Upper lobe of left lung (tissue), 6 donors: ENCODE data around the gene OR2T11. TPM values are rescaled to one million over a fixed set of nuclear protein-coding genes. Genes with fewer than 3 reads are reported as not detected.
"Not testable (repeated sequence)": the region's sequence is repeated elsewhere in the genome, so short reads cannot be mapped to it uniquely, and the experiment has no call there.

Experiments used
- ATAC-seq, 2 donors: fragments of 200-7000 bp; cut with Tn5 transposase; one replicate each; pipeline ENCODE4 v1.9.1; 2022; ENCODE audit warnings: mild to moderate bottlenecking in 2 of 2, moderate library complexity in 2 of 2; ENCODE audit not compliant: low FRiP score in 2 of 2
- DNase-seq, 2 donors: peaks; one replicate each; pipeline ENCODE4 v3.0.0-alpha.2; 2019 to 2020
- H3K27ac ChIP-seq, 4 donors: fragments of 200-600 bp; sonication (generic); one replicate each; pipeline ENCODE4 v1.5.1; 2016 to 2019
- H3K27me3 ChIP-seq, 4 donors: fragments of 200-600 bp; sonication (generic); one replicate each; pipeline ENCODE4 v1.5.1; 2017 to 2019
- H3K36me3 ChIP-seq, 4 donors: fragments of 200-600 bp; sonication (generic); one replicate each; pipeline ENCODE4 v1.5.1; 2016 to 2019
- H3K4me1 ChIP-seq, 4 donors: fragments of 200-600 bp; sonication (generic); one replicate each; pipeline ENCODE4 v1.5.1; 2018 to 2019
- H3K4me3 ChIP-seq, 4 donors: fragments of 200-600 bp; sonication (generic); one replicate each; pipeline ENCODE4 v1.5.1; 2017 to 2019; ENCODE audit warnings: mild to moderate bottlenecking in 2 of 4, moderate library complexity in 1 of 4
- H3K9me3 ChIP-seq, 4 donors: fragments of 200-600 bp; sonication (generic); one replicate each; pipeline ENCODE4 v1.5.1; 2018 to 2019
- CTCF ChIP-seq, 6 experiments: fragments of 450-650 bp in 4 of 6; fragments of 200-600 bp in 2 of 6; sonication (generic) in 2 of 6; IDR thresholded peaks; one replicate each; pipeline ENCODE4 v1.5.1; 2016 to 2019; ENCODE audit warnings: antibody characterized with exemption in 6 of 6
- EP300 ChIP-seq, 4 donors: sonication (generic); formaldehyde crosslinking; IDR thresholded peaks; one replicate each; pipeline ENCODE4 v1.5.1; 2017; ENCODE audit warnings: antibody characterized with exemption in 4 of 4, control low read depth in 2 of 4
- POLR2A ChIP-seq, 4 donors: fragments of 450-650 bp; IDR thresholded peaks; one replicate each; pipeline ENCODE4 v1.5.1; 2016 to 2017; ENCODE audit warnings: antibody characterized with exemption in 4 of 4, mild to moderate bottlenecking in 2 of 4
- POLR2AphosphoS5 ChIP-seq, 2 donors: sonication (generic); formaldehyde crosslinking; IDR thresholded peaks; one replicate each; pipeline ENCODE4 v1.5.1; 2017; ENCODE audit warnings: antibody characterized with exemption in 2 of 2
- WGBS, 2 donors: methylation state at CpG; one replicate each; pipeline ENCODE4 v1.1.5; 2017 to 2018; 5-methylcytosine and 5-hydroxymethylcytosine counted together
- small RNA-seq, 4 donors: library from RNA; depleted of rRNA; stranded (forward); fragments of <200 nt; gene quantifications; one replicate each; pipeline ENCODE3, GENCODE V24; 2016
- total RNA-seq, 6 donors: library from RNA; depleted of rRNA in 4 of 6; stranded (reverse); fragments of >200 nt in 4 of 6; gene quantifications; one replicate each; pipeline versions ENCODE4 v1.1.0 to v1.2.1, GENCODE V29; 2016 to 2021
- donor health status: DM: no; HTN: no; CAD: no; lungs with moderate emphysema.
- donor health status: DM: no; HTN: yes; CAD: no; lungs with severe emphysema.

Gene OR2T11
- total RNA-seq, 6 donors from 2014 or later: 1.8 TPM; not detected in 5

GRCh38 chr1:248589334-248589733 lies 45.6 kb downstream of the OR2T11 start:
- DNase-seq (no peak), ATAC-seq (no peak)
- TF ChIP-seq POLR2AphosphoS5 (IDR thresholded peaks at IDR 0.05) (no peak), EP300 (IDR thresholded peaks at IDR 0.05) (no peak), CTCF (IDR thresholded peaks at IDR 0.05) (no peak), POLR2A (IDR thresholded peaks at IDR 0.05) (no peak)
- H3K27me3 ChIP-seq: no peaks in the 10 kb centered on the region
- no peaks in the 10 kb centered on the region for H3K4me1 ChIP-seq
- 80 to 84% methylated on average over 3 of the region's 3 CpGs for WGBS, 2 donors
- H3K9me3 ChIP-seq: no peaks in the 10 kb centered on the region
- H3K4me3 ChIP-seq: no peak overlapping the region
- no peaks in the 10 kb centered on the region for H3K36me3 ChIP-seq
- no peak overlapping the region for H3K27ac ChIP-seq

- Histone ChIP-seq H3K4me3 (no peak overlapping the region), H3K9me3 (no peaks in the 10 kb centered on the region), H3K36me3 (no peaks in the 10 kb centered on the region), H3K4me1 (no peaks in the 10 kb centered on the region), H3K27me3 (no peaks in the 10 kb centered on the region), H3K27ac (no peak overlapping the region)
- WGBS, 2 donors: 73% methylated on average over 3 of the region's 3 CpGs
- DNase-seq (no peak), ATAC-seq (no peak)
- TF ChIP-seq POLR2A (IDR thresholded peaks at IDR 0.05): no peak
- TF ChIP-seq POLR2AphosphoS5 (IDR thresholded peaks at IDR 0.05): no peak
- TF ChIP-seq EP300 (IDR thresholded peaks at IDR 0.05): no peak
- TF ChIP-seq CTCF (IDR thresholded peaks at IDR 0.05): no peak
Observed at GRCh38 chr1:248585266-248585665, 49.6 kb downstream of the OR2T11 start.

GRCh38 chr1:248576260-248576980 lies 58.5 kb downstream of the OR2T11 start:
- no peak overlapping the region for H3K4me3 ChIP-seq
- WGBS, 2 donors: 75% methylated on average over 9 of the region's 9 CpGs
- ATAC-seq: no peak
- H3K4me1 ChIP-seq: no peaks in the 10 kb centered on the region
- H3K9me3 ChIP-seq: no peaks in the 10 kb centered on the region
- H3K27me3 ChIP-seq: no peaks in the 10 kb centered on the region
- H3K36me3 ChIP-seq: no peaks in the 10 kb centered on the region
- no peak overlapping the region for H3K27ac ChIP-seq
- TF ChIP-seq POLR2A (IDR thresholded peaks at IDR 0.05) (no peak), EP300 (IDR thresholded peaks at IDR 0.05) (no peak), CTCF (IDR thresholded peaks at IDR 0.05) (no peak), POLR2AphosphoS5 (IDR thresholded peaks at IDR 0.05) (no peak)
- DNase-seq: no peak

GRCh38 chr1:248574657-248575056 lies 60.2 kb downstream of the OR2T11 start, which contains the start of gene OR2T34:
Gene OR2T34 (minus strand): TSS chr1:248574757. CDS start chr1:248574757, 0 bp downstream.
- H3K27ac ChIP-seq, H3K27me3 ChIP-seq, H3K9me3 ChIP-seq, H3K4me3 ChIP-seq, DNase-seq, ATAC-seq, H3K4me1 ChIP-seq, H3K36me3 ChIP-seq: not testable (repeated sequence)
- 73 to 89% methylated on average over 3 of the region's 3 CpGs for WGBS, 2 donors

GRCh38 chr1:248573856-248574255 lies 61.0 kb downstream of the OR2T11 start:
- peak in 1 of 2 donors; percentile 16 for DNase-seq
- not testable (repeated sequence) for H3K27me3 ChIP-seq, H3K4me1 ChIP-seq, H3K9me3 ChIP-seq, ATAC-seq, H3K27ac ChIP-seq, H3K4me3 ChIP-seq, H3K36me3 ChIP-seq
- 64 to 92% methylated on average over 5 of the region's 8 CpGs for WGBS, 2 donors

Small RNAs within 50 kb of the gene (small RNA-seq; reads per million reads assigned to genes)
- gene RF00019: 0 reads per million in 4 donors

Other genes with a start within 250 kb of the OR2T11 start
- gene OR2T1, start 232.0 kb downstream of the OR2T11 start, total RNA-seq: not detected
- gene OR2T2, start 189.5 kb downstream of the OR2T11 start, total RNA-seq: not detected
- not detected for gene OR2T3, start 161.7 kb downstream of the OR2T11 start, total RNA-seq
- gene OR2T5, start 146.5 kb downstream of the OR2T11 start, total RNA-seq: not detected
- gene OR2G6, start 127.0 kb downstream of the OR2T11 start, total RNA-seq: not detected
- not detected for gene OR2T29, start 72.3 kb downstream of the OR2T11 start, total RNA-seq
- not detected for gene OR2T34, start 60.3 kb downstream of the OR2T11 start, total RNA-seq
- gene OR2T10, start 37.4 kb downstream of the OR2T11 start, total RNA-seq: not detected
- not detected for gene OR2T35, start 10.2 kb upstream of the OR2T11 start, total RNA-seq
- not detected for gene OR2T27, start 20.4 kb upstream of the OR2T11 start, total RNA-seq
- gene OR14I1, start 67.7 kb upstream of the OR2T11 start, total RNA-seq: not detected
- gene LYPD8, start 120.7 kb upstream of the OR2T11 start, total RNA-seq: not detected
- gene SH3BP5L, start 190.8 kb upstream of the OR2T11 start, total RNA-seq: 10 to 100 TPM; 18.5 to 35.6 (median 22.5) TPM
- 10 to 100 TPM; 32.5 to 47.7 (median 45.8) TPM for gene ZNF672, start 203.1 kb upstream of the OR2T11 start, total RNA-seq
- gene ZNF692, start 224.0 kb upstream of the OR2T11 start, total RNA-seq: 100 to 1,000 TPM in 1 of 6 donors, 10 to 100 TPM in 5; 25.7 to 248 (median 34.1) TPM